GM18867 (cell line): ENCODE results near the gene SAYSD1.
"Not testable (repeated sequence)": the region's sequence is repeated elsewhere in the genome, so short reads cannot be mapped to it uniquely, and the experiment has no call there.

Experiments used
- ATAC-seq: cut with Tn5 transposase; IDR thresholded peaks from one replicate; pipeline ENCODE4 v1.9.1; 2021; ENCODE audit warnings: mild to moderate bottlenecking, moderate library complexity; ENCODE audit not compliant: unreplicated experiment

SAYSD1 gene, protein sequence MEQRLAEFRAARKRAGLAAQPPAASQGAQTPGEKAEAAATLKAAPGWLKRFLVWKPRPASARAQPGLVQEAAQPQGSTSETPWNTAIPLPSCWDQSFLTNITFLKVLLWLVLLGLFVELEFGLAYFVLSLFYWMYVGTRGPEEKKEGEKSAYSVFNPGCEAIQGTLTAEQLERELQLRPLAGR

DNA sequence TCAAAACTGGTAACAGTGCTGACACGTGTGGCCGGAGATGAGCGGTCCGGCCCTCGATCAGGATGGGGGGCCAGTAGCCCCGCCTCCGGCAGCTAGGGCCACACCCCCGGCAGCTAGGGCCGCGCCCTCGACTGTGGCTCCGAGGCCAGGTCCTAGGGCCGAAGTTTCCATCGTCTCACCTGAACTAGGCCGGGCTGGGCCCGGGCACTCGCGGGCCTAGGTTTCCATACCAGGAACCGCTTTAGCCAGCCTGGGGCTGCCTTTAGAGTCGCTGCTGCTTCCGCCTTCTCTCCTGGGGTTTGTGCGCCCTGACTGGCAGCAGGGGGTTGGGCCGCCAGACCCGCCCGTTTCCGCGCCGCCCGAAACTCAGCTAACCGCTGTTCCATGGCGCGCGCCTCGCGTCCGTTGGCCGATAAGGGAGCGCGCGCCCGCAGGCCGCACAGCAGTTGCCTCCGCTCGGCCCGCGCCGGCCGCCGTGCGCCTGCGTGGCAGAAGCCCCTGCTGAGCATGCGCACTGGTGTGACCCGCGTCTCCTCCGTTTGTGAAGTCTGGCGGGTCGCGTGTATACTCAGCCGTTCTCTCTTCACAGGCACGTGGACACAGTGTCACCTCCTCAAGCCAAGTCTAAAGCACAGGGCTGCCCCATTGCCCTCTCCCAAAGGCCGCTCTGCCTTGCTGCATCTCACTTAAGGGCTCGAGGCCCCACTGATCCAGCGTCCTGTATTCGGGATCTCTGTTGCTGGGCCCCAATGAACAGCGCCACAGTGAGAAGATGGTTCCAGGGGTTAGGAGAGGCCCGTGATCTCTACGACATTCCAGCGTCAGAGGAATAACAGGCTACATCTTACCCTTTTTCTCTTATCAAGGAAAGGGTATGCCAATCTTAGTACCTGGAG lies at the start of gene SAYSD1:
SAYSD1 (minus strand) TSS at position 483 of the 896 bp plus-strand sequence; CDS start at position 386, 97 bp downstream.
- ATAC-seq, result peak; percentile 90

DNA sequence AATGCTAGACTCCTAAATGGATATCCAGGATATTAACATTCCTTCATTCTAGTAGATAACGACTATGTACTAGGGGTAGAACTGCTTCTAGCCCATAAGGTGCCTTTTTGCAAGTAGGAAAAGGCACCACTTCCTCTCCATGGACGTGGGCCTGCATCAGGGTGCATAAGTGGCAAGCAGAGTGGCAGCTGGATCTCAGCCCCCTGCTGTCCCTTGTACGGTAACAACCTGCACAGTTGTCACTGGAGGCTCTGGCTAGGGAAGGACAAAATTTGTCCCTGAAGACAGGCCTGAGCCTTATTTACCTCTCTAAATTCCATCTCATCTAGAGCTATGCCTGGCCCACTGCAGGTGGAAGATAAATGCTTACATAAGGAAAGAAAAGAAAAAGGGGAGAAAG lies 42.5 kb upstream of the SAYSD1 start:
- no peak for ATAC-seq

DNA sequence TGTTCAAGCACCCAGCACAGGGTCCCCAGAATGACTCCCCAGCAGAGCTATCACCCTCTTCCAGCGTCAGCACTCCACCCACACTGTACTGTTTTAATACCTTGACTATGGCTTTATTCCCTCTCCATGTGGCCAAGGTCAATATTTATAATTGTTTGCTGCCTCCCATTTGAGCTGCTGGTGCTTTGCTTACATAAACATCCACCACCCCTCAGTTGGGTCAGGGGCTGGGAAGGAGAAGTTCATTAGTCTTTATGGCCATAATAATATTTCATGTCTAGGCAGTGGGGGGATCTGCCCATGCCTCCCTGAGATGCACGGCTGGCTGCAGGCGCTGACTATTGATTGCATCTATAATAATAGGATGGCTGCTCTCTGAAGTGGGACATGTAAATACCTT lies 41.8 kb upstream of the SAYSD1 start:
- ATAC-seq, result no peak

DNA sequence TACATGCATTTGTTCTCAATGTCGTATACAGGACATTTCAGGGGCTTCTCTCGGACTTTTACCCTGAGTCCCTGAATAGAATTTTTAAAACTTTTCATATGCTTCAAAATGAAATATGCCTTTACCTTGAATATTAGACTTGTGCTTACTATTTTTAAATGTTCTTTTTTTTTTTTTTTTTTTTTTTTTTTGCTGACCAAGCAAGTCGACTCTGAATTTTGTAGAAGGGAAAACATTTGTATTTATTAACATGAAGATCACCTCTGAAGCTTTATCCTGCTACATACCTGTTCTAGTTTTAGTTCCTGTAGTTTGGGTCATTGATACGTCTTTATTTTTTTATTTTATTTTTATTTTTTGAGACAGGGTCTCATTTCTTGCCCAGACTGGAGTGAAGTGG lies 39.7 kb upstream of the SAYSD1 start:
- ATAC-seq, result no peak

DNA sequence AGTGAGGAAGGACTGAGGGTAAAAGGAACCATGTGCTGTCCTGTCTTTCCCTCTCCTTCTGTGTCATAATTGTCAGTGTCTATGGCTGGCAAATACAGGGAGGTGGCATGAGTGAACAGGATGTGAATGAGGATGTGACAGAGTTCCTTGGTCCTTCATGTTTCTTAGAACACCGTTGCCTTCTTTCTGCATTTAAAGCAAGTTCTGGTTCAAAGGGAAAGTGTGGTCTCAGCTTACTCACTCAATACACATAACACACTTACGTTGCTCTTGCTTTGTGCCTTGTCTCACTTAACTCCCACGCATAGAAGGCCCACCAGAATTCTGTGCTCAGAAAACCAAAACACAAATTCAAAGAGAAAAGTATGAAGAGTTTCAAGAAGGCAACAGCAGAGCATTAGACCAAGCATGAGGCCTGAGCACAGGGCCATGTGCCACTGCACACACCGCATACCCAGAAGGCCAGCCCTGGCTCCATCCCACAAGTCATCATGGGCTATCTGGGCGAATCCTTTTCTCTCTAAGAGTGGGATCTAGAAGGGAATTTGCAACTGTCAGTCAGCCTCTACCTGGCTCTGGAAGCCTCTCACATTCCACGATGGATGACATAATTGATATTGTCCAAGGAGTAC lies 38.9 kb upstream of the SAYSD1 start:
- ATAC-seq, result no peak

DNA sequence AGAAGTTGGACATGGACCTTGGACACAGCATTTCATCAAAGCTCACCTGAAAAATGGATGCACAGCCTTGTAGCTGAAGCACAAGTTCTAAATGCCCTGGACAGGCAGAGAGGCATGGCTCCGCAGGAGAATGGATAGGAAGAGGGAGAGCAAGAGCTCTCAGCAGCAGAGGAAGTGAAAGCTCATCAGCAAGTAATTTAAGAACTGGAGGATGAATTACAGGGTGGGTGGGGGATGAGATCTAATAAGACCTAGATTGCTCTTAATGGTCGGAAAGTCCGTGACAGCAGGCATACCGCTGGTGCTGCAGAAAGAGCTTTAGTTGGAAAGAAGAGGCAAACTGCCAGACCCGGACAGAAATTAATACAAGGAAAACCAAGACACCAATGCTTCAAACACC lies 37.3 kb upstream of the SAYSD1 start:
- ATAC-seq, result no peak

DNA sequence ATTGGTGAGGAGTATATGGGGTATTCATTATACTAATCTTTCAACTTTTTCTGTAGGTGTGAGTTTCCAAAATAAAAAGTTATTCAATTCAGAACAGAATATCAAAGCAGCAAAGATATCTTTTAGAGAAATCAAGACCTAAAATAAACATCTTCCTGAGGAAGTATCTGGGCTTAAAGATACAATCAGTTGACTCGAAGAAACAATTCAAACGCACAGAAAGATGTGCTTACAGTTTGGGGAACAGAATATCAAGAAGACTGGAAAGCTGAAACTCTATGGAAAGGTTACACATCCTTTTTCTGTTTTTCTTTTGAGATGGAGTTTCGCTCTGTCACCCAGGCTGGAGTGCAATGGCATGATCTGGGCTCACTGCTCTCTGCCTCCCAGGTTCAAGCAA lies 36.2 kb upstream of the SAYSD1 start:
- no peak for ATAC-seq

DNA sequence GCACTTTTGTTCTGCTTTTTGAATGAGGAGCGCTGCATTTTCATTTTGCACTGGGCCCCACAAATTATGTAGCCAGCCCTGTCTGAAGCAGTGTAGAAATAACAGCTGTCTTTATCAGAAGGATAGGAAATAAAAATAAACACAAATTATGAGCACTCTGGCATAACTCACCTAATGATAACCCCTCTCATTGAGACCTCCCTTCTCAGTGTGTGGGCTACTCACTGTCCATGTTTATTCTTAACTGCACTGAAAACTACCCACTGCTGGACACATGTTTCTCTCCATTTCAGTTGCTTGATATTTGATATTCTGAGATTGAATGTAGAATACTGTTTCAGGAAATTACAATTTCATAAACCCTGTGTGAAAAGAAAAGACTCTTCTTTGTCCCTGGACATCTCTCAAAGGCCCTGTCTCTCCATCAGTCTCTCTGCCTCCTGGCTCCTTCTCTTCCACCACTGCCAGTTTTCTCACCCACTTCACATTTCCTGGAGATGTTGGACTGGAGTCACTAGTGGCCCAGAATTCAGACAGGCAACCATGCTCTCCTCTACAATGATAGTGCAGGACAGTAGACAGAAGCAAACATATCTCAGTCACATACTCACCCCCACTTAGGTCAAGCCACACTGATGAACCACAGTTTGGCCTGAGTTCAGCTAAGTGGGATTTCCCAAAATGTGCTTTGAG lies 29.6 kb upstream of the SAYSD1 start:
- no peak for ATAC-seq

DNA sequence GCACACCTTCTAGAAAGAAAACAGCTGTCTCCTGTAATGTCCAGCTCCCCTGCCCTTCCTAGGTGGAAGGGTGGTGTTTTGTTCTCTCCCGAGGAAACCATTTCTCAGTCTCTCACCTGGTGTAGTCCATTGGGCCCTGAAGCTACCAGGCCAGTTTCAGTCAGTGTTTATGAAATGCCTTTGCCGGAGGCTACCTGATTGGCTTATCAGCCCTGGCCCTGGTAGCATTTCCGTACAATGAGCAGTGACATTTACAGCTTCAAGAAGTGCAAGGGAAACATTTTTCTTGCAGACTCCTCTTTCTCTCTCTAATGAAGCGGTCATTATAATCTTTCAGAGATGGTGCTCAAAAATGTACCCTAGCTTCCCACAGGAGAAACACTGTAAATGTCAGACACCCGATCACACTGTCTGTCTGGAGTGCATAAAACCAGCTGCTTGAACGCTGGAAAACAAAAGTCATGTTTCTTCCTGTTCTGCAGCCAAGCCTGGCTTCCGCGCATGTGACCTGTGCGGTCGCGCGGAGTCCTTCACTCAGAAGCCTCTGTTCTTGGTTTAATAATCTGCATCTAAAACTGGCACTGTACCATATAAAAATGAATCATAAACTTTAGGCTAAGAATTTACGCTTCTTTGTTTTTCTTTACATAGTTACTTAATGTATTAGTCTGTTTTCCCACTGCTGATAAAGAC lies 28.4 kb upstream of the SAYSD1 start:
- ATAC-seq, result no peak

DNA sequence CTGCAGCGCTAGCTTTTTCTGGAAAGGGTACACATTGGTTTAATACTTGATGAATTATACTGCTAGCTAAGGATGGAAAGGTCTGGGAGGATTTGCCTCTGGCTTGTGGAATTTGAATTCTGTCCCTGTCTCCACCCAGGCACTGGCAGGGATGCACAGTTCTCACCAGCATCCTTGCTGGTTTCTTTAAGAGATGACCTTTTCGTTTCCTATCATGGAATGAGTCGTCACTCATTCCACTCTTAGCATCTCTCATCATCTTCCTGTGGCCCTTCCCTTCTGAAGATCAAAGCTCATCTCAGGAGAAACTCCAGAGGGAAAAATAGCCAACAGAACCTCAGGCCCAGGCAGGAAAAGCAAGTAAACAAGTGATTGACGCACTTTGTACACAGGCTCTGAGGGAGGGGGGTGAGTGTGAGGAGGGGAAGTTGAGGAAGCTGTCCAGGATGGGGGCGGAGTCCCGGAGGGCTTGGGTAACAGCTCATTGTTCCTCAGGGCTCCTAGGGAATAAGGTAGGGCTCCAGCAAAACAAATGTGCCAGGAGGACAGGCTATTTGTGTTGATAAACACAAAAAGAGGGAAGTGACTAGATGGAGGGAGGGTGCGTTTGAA lies 25.7 kb upstream of the SAYSD1 start:
- ATAC-seq, result no peak

DNA sequence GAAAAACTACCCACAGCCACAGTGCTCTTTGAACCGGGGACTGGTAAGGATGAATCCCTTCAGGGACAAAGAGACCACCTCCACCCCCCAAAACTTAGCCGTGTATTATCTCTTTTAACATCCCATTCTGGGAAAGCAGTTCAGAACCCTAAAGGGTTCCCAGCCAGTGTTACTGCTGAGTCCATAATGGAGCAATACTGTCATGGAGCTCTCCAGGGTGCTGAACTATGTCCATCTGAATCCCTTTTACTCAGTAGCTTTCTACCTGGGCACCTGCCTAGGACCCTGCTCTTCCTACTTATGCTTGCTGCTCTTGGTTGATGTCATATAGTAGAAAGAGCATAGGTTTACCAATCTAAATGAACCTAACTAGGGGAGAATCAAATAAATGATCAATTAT lies 22.3 kb upstream of the SAYSD1 start:
- no peak for ATAC-seq

DNA sequence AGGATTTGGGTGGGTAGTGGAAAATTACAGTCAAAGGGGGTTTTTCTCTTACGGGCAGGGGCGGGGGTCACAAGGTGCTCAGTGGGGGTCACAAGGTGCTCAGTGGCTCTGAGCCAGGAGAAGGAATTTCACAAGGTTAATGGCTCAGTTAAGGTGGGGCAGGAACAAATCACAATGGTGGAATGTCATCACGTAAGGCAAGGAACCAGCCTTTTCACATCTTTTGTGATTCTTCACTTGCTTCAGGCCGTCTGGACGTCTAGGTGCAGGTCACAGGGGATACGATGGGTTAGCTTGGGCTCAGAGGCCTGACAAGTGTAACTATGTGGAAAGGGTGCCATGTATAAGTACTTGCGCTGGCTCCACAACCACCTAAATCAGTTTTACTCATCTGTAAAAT lies 21.2 kb upstream of the SAYSD1 start:
- not testable (repeated sequence) for ATAC-seq

DNA sequence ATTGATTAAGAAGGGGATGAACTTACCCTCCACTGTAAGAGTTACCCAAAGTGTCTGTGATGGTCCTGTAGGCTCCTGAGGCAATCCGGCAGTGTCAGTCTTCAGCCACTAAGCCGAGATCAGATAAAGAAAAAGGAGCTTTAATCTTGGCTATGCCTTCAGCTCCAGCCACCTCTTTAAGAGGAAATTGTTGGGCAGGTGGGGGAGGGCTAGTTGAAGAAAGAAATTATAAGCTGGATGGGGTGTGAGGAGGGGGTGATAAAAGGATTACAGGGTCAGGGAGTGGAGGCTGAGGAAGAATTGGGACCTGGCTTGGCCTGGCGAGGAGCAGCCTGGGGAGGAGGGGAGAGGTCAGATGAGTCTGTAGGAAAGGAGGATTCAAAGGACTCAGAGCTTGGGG lies 19.8 kb upstream of the SAYSD1 start:
- not testable (repeated sequence) for ATAC-seq

DNA sequence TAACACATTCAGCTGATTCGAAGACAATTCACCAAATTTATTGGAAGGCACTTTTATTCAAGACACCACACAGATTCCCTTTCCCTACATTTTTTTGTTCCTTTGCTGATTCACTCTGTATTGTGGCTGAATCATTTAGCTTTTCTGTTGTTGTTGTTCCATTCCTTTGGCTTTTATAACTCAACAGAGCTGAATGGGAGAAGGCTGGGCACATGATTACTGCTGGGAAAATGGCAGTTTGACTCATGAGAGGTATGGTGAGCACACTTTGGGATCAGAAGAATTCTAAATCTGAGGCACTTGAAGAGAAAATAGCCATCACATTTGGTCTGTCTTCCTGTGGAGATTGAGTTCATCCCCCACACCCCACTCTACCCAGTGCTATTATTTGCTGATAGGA lies 15.7 kb upstream of the SAYSD1 start:
- ATAC-seq, result no peak

DNA sequence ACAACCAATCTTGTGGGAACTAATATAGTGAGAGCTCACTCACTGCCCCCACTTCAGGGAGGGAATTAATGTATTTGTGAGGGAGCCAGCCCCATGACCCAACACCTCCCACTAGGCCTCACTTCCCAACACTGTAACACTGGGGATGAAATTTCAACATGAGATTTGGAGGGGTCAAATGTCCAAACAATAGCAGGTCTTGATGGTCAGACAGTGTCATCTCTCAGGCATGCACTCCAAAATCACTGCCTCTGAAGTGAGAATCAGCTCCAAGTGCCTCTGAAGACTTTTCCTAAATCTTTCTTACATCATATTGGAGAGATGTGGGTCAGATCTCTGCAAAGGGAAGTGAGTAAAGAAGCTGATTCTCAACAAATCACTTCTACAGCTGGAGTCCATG lies 13.8 kb upstream of the SAYSD1 start:
- no peak for ATAC-seq

DNA sequence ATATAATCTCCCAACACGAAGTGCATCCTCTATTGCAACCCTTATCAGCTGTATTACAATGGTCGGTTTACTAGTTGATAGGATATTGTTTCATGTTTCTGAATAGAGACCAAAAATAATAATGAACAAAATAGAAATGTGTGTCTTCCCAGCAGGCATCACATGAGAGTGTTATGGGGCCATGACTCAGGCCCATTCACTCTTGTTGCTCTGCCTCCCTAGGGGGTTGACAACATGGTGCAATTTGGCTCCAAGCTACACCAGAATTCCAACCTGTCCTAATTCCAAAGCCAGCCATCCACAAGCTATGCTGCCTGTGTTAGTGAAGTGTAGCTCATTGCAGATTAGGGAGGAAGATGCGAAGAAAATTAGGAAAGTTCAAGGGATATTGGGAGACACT lies 13.1 kb upstream of the SAYSD1 start:
- ATAC-seq, result no peak

DNA sequence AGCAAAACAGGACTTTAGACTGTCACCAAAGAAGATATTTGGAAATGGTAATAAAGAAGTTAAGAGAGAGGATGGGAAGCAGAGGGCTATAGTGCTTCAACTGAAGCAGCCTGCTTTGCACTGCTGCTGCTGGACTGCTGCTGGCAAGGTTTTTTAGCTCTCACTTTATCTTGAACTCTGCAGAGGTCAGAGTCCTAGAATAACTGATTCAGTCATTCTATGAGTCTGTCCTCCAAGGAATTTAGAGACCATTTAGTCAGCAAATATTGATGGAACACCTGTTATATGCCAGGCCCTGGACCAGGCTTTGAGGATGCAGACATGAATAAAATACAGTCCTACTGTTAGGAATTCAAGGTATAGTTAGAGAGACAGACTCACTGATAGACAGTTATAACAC lies 9.1 kb upstream of the SAYSD1 start:
- no peak for ATAC-seq

DNA sequence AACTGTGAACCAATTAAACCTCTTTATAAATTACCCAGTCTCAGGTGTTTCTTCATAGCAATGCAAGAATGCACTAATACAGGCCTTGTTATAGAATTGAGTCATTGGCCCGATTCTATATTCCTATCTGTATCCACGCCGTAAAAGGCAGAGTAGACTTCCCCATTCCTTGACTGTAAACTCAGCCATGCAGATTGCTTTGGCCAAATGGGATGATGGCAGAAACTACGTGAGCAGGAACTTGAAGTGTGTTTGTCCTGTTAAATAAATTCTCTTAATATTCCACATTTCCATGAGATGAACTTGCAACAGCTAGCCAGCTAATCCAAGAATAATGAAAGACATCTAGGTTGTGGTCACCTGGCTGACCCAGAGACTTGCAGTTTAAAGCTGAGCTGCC lies 3.9 kb upstream of the SAYSD1 start:
- no peak for ATAC-seq

DNA sequence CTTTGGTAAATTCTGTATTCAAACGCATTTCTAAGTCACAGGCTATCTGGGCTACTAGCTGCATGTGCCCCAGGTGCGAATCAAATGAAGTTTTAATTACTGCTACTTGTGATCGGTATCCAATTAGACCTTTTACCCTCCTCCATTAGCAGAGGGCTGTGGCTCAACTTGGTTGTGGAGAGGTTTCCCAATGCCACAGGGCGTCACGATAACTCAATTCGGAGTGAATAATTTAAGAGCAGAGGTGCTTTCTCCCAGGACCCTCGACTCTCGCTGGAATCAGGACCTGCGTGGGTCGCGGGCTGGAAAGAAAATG lies 640 bp downstream of the SAYSD1 start:
- peak; percentile 16 for ATAC-seq

DNA sequence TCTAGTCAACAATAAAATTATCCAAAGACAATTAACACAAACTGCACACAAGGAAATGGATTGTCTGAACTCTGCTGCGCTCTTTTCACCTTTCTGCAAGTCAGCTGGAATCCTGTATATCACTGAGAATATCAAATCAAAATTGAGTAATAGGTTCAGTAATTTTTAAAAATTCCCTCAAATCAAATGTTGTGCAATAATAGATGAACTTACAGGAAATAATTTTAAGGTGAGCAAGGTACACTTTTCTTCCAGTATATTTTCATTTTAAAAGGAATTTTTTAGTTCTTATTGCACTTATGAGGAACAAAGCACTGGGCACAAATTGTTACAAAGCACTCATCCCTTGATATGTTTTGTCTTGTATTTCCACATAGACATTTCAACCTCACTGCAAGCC lies 1.2 kb downstream of the SAYSD1 start:
- ATAC-seq, result no peak

DNA sequence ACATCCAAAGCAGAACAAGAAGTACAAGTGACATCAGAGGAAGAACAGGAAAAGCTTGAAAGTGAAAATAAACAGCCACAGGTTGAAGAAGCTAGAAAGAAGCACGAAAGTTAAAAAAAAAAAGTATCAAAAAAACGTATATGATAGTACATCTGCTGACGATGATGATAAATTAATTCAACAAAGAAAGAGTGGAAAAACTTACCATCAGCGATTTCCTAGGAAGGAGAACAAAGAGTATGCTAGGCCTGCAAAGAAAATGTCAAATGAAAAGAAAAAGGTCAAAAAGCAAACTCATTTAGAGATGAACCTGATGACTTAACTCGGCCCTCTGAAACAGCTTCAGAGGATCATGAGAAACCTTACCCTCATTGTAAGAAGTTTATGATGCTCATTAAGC lies 3.7 kb downstream of the SAYSD1 start:
- no peak for ATAC-seq
